HEK293 (cell line): ENCODE results near the gene ENAM.

ENCODE experiments used
- ZFP3 ChIP-seq: fragments of 450-650 bp; formaldehyde crosslinking; IDR thresholded peaks from 2 replicates; pipeline ENCODE4 v1.5.1; 2016; ENCODE audit warnings: low read depth, missing biosample characterization, missing genetic modification characterization
- ZNF121 ChIP-seq: fragments of 450-650 bp; formaldehyde crosslinking; IDR thresholded peaks from 2 replicates; pipeline ENCODE4 v1.5.1; 2016; ENCODE audit warnings: missing biosample characterization, missing genetic modification characterization

GRCh38 chr4:70606459-70606858 lies 22.1 kb upstream of the ENAM start:
- no peak for TF ChIP-seq ZNF121 (tag by site-specific recombination)
- TF ChIP-seq ZFP3 (tag by site-specific recombination) = no peak
